Breast epithelium (tissue), 4 donors: ENCODE measurements around the gene NLRP13. TPM values are rescaled to one million over a fixed set of nuclear protein-coding genes. Genes with fewer than 3 reads are reported as not detected.

Source experiments
- DNase-seq, 2 donors: peaks; one replicate each; pipeline ENCODE4 v3.0.0-alpha.2; 2019; ENCODE audit warnings: low spot score in 2 of 2
- H3K27ac ChIP-seq, 2 donors: fragments of 200-600 bp; sonication (generic) in 1 of 2; one replicate each; pipeline ENCODE4 v1.5.1; 2016 to 2019; ENCODE audit warnings: mild to moderate bottlenecking in 1 of 2
- H3K27me3 ChIP-seq, 2 donors: fragments of 200-600 bp; sonication (generic) in 1 of 2; one replicate each; pipeline versions ENCODE4 v1.5.1 to v1.6.0; 2017 to 2019; ENCODE audit warnings: control low read depth in 1 of 2, mild to moderate bottlenecking in 1 of 2
- H3K36me3 ChIP-seq: fragments of 200-600 bp; one replicate; pipeline ENCODE4 v1.5.1; 2019
- H3K4me1 ChIP-seq, 2 donors: fragments of 200-600 bp; sonication (generic); one replicate each; pipeline ENCODE4 v1.5.1; 2016 to 2019; ENCODE audit warnings: control low read depth in 1 of 2
- H3K4me3 ChIP-seq, 3 donors: fragments of 200-600 bp; sonication (generic); 1 replicate in 2 of 3; 2 replicates in 1 of 3; pipeline ENCODE4 v1.5.1; 2016 to 2019; ENCODE audit warnings: mild to moderate bottlenecking in 3 of 3, moderate library complexity in 2 of 3
- H3K9me3 ChIP-seq, 2 donors: fragments of 200-600 bp; sonication (generic) in 1 of 2; one replicate each; pipeline ENCODE4 v1.5.1; 2016 to 2019; ENCODE audit warnings: control low read depth in 1 of 2
- POLR2A ChIP-seq: fragments of 450-650 bp; IDR thresholded peaks from one replicate; pipeline ENCODE4 v1.6.1; 2016; ENCODE audit warnings: antibody characterized with exemption, mild to moderate bottlenecking, moderate library complexity
- POLR2AphosphoS5 ChIP-seq, 3 donors: sonication (generic); formaldehyde crosslinking; IDR thresholded peaks; one replicate each; pipeline ENCODE4 v1.6.1; 2017; ENCODE audit warnings: antibody characterized with exemption in 3 of 3
- intact Hi-C: fragments of 100-400 bp; cut with DNase I; formaldehyde crosslinking; loops from one replicate; pipeline ENCODE4 v1.15.1; 2023; ENCODE audit warnings: low total_unique reads
- total RNA-seq, 3 donors: library from RNA; depleted of rRNA; stranded (reverse); fragments of >200 nt; gene quantifications; one replicate each; pipeline ENCODE4 v1.1.0, GENCODE V29; 2016
- TF ChIP-seq, protein P1 (sequence below), 3 donors: fragments of 450-650 bp; IDR thresholded peaks; one replicate each; pipeline ENCODE4 v1.5.1; 2016 to 2017; ENCODE audit warnings: antibody characterized with exemption in 3 of 3, mild to moderate bottlenecking in 3 of 3, moderate library complexity in 3 of 3

NLRP13 gene
- total RNA-seq, 3 donors from 2014 or later, result 0.33 to 0.73 TPM; not detected in 1

DNA sequence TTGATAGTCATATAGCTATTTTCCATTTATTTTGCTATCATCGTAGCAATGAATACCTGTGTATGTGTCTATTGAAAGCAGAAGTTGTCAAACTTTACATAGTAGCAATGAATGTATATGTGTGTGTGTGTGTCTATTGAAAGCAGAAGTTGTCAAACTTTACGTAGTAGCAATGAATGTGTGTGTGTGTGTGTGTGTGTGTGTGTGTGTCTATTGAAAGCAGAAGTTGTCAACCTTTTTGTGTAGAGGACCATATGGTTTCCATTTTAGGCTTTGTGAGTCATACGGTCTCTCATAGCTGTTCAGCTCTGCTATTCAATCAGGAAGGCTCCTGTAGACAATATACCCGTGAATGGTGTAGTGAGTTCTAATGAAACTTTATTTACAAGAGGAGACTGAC lies 75.0 kb downstream of the NLRP13 start:
- Histone ChIP-seq H3K27me3 (no peaks in the 10 kb centered on the region), H3K4me1 (no peaks in the 10 kb centered on the region), H3K36me3 (no peaks in the 10 kb centered on the region), H3K9me3 (no peaks in the 10 kb centered on the region), H3K4me3 (no peak overlapping the region), H3K27ac (no peak overlapping the region)
- TF ChIP-seq, protein P1, sequence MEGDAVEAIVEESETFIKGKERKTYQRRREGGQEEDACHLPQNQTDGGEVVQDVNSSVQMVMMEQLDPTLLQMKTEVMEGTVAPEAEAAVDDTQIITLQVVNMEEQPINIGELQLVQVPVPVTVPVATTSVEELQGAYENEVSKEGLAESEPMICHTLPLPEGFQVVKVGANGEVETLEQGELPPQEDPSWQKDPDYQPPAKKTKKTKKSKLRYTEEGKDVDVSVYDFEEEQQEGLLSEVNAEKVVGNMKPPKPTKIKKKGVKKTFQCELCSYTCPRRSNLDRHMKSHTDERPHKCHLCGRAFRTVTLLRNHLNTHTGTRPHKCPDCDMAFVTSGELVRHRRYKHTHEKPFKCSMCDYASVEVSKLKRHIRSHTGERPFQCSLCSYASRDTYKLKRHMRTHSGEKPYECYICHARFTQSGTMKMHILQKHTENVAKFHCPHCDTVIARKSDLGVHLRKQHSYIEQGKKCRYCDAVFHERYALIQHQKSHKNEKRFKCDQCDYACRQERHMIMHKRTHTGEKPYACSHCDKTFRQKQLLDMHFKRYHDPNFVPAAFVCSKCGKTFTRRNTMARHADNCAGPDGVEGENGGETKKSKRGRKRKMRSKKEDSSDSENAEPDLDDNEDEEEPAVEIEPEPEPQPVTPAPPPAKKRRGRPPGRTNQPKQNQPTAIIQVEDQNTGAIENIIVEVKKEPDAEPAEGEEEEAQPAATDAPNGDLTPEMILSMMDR (IDR thresholded peaks at IDR 0.05), result no peak
- TF ChIP-seq POLR2A (no peak), POLR2AphosphoS5 (IDR thresholded peaks at IDR 0.05) (no peak)
- DNase-seq, result no peak
- intact Hi-C loops, result no loop called here

DNA sequence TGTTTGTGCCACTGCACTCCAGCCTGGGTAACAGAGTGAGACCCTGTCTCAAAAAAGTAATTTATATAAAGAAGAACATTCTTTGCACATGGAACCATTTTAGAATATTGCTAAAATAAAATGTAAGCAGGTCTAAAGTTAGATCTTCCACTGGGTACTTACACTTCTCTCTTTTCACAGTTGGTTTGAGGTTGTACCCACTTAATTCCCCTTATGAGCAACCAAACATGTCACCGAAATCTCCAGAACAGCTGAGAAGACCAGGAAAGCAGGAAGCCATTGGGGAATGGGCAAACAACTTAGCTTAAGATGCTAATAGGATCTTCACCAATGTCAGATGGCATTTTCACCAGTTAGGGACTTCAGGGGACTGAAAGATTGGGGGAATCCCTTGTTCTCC lies 77.0 kb downstream of the NLRP13 start:
- no peaks in the 10 kb centered on the region for H3K9me3 ChIP-seq
- intact Hi-C loops, result no loop called here
- H3K4me1 ChIP-seq, result no peaks in the 10 kb centered on the region
- no peak overlapping the region for H3K4me3 ChIP-seq
- TF ChIP-seq POLR2A (no peak), POLR2AphosphoS5 (IDR thresholded peaks at IDR 0.05) (no peak)
- TF ChIP-seq, protein P1 (IDR thresholded peaks at IDR 0.05), result no peak
- no peak for DNase-seq
- H3K36me3 ChIP-seq, result no peaks in the 10 kb centered on the region
- no peak overlapping the region for H3K27ac ChIP-seq
- no peaks in the 10 kb centered on the region for H3K27me3 ChIP-seq

Other genes with a start within 250 kb of the NLRP13 start
- not detected for gene NLRP9, start 193.9 kb downstream of the NLRP13 start, total RNA-seq
- not detected for gene RFPL4A, start 173.2 kb downstream of the NLRP13 start, total RNA-seq
- gene RFPL4AL1, start 163.2 kb downstream of the NLRP13 start, total RNA-seq, result not detected
- under 1 TPM in 1 of 3 donors, not detected in 2; 0.33 TPM for gene NLRP11, start 100.3 kb downstream of the NLRP13 start, total RNA-seq
- gene NLRP4, start 95.8 kb downstream of the NLRP13 start, total RNA-seq, result not detected
- gene NLRP8, start 15.5 kb upstream of the NLRP13 start, total RNA-seq, result under 1 TPM in 2 of 3 donors, not detected in 1; 0.29 to 0.33 TPM
- gene NLRP5, start 54.4 kb upstream of the NLRP13 start, total RNA-seq, result under 1 TPM in 2 of 3 donors, not detected in 1; 0.44 to 0.98 TPM
- 10 to 100 TPM; 10.2 to 11.1 (median 10.4) TPM for gene ZNF787, start 189.0 kb upstream of the NLRP13 start, total RNA-seq
- gene ZNF444, start 209.0 kb upstream of the NLRP13 start, total RNA-seq, result 10 to 100 TPM; 13.9 to 38.5 (median 33.1) TPM
- gene GALP, start 243.7 kb upstream of the NLRP13 start, total RNA-seq, result not detected